PC-3 (cell line): ENCODE results near the gene ITCH. TPM values are rescaled to one million over a fixed set of nuclear protein-coding genes. Genes with fewer than 3 reads are reported as not detected.

Source experiments
- ATAC-seq: fragments of 200-7000 bp; cut with Tn5 transposase; 2 replicates; pipeline ENCODE4 v1.9.1; 2020; ENCODE audit warnings: mild to moderate bottlenecking, moderate library complexity
- BruUV-seq: library from RNA; stranded (reverse); fragments of 400-500 nt; replicated peaks from 2 replicates; lab custom pipeline; 2021; lab: Mats Ljungman, UMichigan
- CTCF ChIA-PET: fragments of 300-600 bp; sonication (Branson Sonifier 250); formaldehyde crosslinking; loops from one replicate; lab custom pipeline; 2022; ENCODE audit warnings: antibody characterized with exemption; lab: Charles Lee
- POLR2A ChIA-PET: fragments of 300-600 bp; sonication (Branson Sonifier 250); formaldehyde crosslinking; loops from one replicate; lab custom pipeline; 2022; ENCODE audit warnings: antibody characterized with exemption; ENCODE audit not compliant: unreplicated experiment; lab: Charles Lee
- DNase-seq: peaks from one replicate; pipeline ENCODE4 v3.0.0-alpha.2; 2015
- H2AFZ ChIP-seq: fragments of 300-600 bp; sonication (generic); 2 replicates; pipeline ENCODE4 v1.6.0; 2016; ENCODE audit warnings: antibody characterized with exemption, low read length
- H3F3A ChIP-seq: fragments of 300-600 bp; sonication (generic); one replicate; pipeline ENCODE4 v1.6.0; 2017; ENCODE audit warnings: antibody characterized with exemption, low read length, control low read depth, mild to moderate bottlenecking; ENCODE audit not compliant: unreplicated experiment
- H3K27ac ChIP-seq: fragments of 300-600 bp; sonication (generic); 2 replicates; pipeline ENCODE4 v1.5.1; 2016; ENCODE audit warnings: mild to moderate bottlenecking, low read length
- H3K27me3 ChIP-seq: fragments of 300-600 bp; sonication (generic); 2 replicates; pipeline ENCODE4 v1.6.1; 2016; ENCODE audit warnings: low read length, mixed read lengths
- H3K36me3 ChIP-seq: fragments of 300-600 bp; sonication (generic); 2 replicates; pipeline ENCODE4 v1.6.1; 2016; ENCODE audit warnings: low read depth, mixed run types, low read length, mixed read lengths
- H3K4me1 ChIP-seq: fragments of 300-600 bp; sonication (generic); 2 replicates; pipeline ENCODE4 v1.5.1; 2016; ENCODE audit warnings: low read length; ENCODE audit not compliant: insufficient read depth
- H3K4me2 ChIP-seq: fragments of 300-600 bp; sonication (generic); 2 replicates; pipeline ENCODE4 v1.6.0; 2016; ENCODE audit warnings: low read length
- H3K4me3 ChIP-seq: fragments of 300-600 bp; sonication (generic); 2 replicates; pipeline ENCODE4 v1.5.1; 2016; ENCODE audit warnings: mild to moderate bottlenecking, low read length, mixed read lengths
- H3K79me2 ChIP-seq: fragments of 300-600 bp; sonication (generic); 2 replicates; pipeline ENCODE4 v1.6.1; 2017; ENCODE audit warnings: low read length, mixed read lengths
- H3K9ac ChIP-seq: fragments of 300-600 bp; sonication (generic); 2 replicates; pipeline ENCODE4 v1.6.0; 2016; ENCODE audit warnings: mild to moderate bottlenecking, low read length
- H3K9me2 ChIP-seq: fragments of 300-600 bp; sonication (generic); replicated peaks from 2 replicates; pipeline ENCODE4 v1.6.1; 2016; ENCODE audit warnings: mixed run types, low read length, mixed read lengths
- H3K9me3 ChIP-seq: fragments of 300-600 bp; sonication (generic); 2 replicates; pipeline ENCODE4 v1.6.1; 2016; ENCODE audit warnings: low read length, mixed read lengths
- H4K20me1 ChIP-seq: fragments of 300-600 bp; sonication (generic); 2 replicates; pipeline ENCODE4 v1.6.1; 2016; ENCODE audit warnings: low read length, mixed read lengths
- CTCF ChIP-seq: fragments of 300-600 bp; sonication (generic); conservative IDR thresholded peaks from 2 replicates; pipeline ENCODE4 v1.5.1; 2017; ENCODE audit warnings: antibody characterized with exemption, low read depth, mild to moderate bottlenecking, low read length
- EZH2 ChIP-seq: fragments of 300-600 bp; sonication (generic); IDR thresholded peaks from one replicate; pipeline ENCODE4 v1.6.1; 2017; ENCODE audit warnings: antibody characterized with exemption, mild to moderate bottlenecking, low read length; ENCODE audit not compliant: unreplicated experiment
- EZH2phosphoT487 ChIP-seq: fragments of 300-600 bp; sonication (generic); IDR thresholded peaks from 2 replicates; pipeline ENCODE4 v1.6.1; 2018; ENCODE audit warnings: mild to moderate bottlenecking, antibody characterized with exemption, low read length, borderline replicate concordance
- intact Hi-C: fragments of 100-400 bp; cut with micrococcal nuclease; formaldehyde crosslinking; loops from 2 replicates; pipeline ENCODE4 v1.9.0; 2023
- total RNA-seq: library from RNA; depleted of rRNA; stranded (reverse); fragments of >200 nt; gene quantifications from 2 replicates; pipeline ENCODE4 v1.2.3, GENCODE V29; 2014

The ITCH gene
- total RNA-seq, 1 experiment from 2014 or later: 54.8 TPM

DNA sequence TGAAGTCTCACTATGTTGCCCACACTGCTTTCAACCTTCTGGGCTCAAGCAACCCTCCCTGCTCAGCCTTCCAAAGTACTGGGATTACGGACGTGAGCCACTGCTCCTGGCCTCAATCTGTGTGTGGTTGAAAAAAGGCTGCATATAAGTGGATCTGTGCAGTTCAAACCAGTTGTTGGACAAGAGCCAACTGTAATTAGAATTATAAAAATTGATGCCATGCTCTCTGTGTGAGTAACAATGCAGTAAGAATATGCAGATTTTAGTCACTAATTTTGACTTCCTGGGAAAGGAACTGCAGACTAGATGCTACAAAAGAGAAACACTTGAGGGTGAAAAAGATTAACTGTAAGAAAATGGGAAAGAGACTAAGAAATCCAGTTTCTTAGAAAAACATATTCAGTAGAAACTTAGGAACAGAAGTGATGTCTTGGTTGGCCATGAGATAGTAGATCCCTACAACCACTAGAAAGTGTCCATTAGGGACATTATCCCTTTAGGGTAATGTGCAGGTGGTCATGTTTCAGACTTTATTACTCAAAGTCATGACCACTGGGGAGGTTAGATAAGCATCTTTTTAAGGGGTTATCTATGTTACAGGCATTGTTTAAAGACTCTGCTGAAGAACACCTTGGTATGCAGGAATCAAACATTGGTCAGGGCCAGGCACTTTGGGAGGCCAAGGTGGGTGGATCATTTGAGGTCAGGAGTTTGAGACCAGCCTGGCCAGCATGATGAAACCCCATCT, 26.3 kb downstream of the ITCH start:
- DNase-seq: peak; percentile 21

DNA sequence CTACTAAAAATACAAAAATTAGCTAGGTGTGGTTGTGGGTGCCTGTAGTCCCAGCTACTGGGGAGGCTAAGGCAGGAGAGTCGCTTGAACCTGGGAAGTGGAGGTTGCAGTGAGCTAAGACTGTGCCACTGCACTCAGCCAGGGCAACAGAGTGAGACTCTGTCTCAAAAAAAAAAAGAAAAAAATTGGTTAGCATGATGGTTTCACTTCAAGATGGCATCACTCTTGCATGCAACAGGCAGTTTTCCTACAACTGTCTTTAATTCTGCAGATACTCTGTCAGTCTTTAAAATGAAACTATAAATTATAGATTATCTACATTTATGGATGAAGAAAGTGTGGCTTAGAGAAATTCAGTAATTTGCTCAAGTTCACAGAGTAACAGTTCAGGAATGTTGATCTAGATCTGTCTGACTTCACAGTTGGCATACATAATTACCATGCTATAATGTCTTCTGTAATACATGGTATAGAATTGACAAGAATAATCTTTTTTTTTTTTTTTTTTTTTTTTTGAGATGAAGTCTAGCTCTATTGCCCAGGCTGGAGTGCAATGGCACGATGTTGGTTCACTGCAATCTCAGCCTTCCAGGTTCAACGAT, 27.0 kb downstream of the ITCH start:
- CTCF ChIA-PET: interaction anchor here (0.6 to 0.7 kb wide), 2 partner anchors 54 to 77 kb away, joined by 3 read pairs; no protein-coding TSS in a partner anchor

More for the DNA sequence above, 26.3 kb downstream of the ITCH start:
- Histone ChIP-seq H3K36me3 (peaks cover 22% of the 10 kb centered on the region), H3K27ac (peak overlapping the region; percentile 76), H3K9ac (no peak overlapping the region), H3K9me3 (no peaks in the 10 kb centered on the region), H4K20me1 (peaks cover 13% of the 10 kb centered on the region; the same call in 1 of the 2 replicates), H3K27me3 (no peaks in the 10 kb centered on the region), H2AFZ (no peak overlapping the region), H3K4me1 (peaks cover 44% of the 10 kb centered on the region), H3K4me3 (no peak overlapping the region), H3F3A (peaks cover 11% of the 10 kb centered on the region), H3K9me2 (no peaks in the 10 kb centered on the region), H3K79me2 (peaks cover 89% of the 10 kb centered on the region), H3K4me2 (no peak overlapping the region)
- no peak for ATAC-seq
- no peak for TF ChIP-seq EZH2
- TF ChIP-seq CTCF: no peak
- TF ChIP-seq EZH2phosphoT487: no peak
- intact Hi-C loops: no loop called here
- ChIA-PET POLR2A (no interaction called here), CTCF (no interaction called here)
- BruUV-seq: no TSS peak

More for the DNA sequence above, 27.0 kb downstream of the ITCH start:
- Histone ChIP-seq H3K9me3 (no peaks in the 10 kb centered on the region), H3K27ac (peak overlapping the region; percentile 76), H2AFZ (no peak overlapping the region), H3F3A (peaks cover 11% of the 10 kb centered on the region), H4K20me1 (peaks cover 13% of the 10 kb centered on the region; the same call in 1 of the 2 replicates), H3K27me3 (no peaks in the 10 kb centered on the region), H3K4me1 (peaks cover 44% of the 10 kb centered on the region), H3K4me2 (0 out of 2 replicates have a peak overlapping the region, but pooled peaks have one; percentile 14), H3K36me3 (peaks cover 23% of the 10 kb centered on the region), H3K9me2 (no peaks in the 10 kb centered on the region), H3K4me3 (no peak overlapping the region), H3K79me2 (peaks cover 87% of the 10 kb centered on the region), H3K9ac (no peak overlapping the region)
- BruUV-seq: no TSS peak
- POLR2A ChIA-PET: interaction anchor here (0.6 kb wide), 1 partner anchor 11 kb away, joined by 3 read pairs; no protein-coding TSS in a partner anchor
- no peak; the same call in 1 of the 2 replicates for ATAC-seq
- intact Hi-C loops: loop anchor here (2.0 kb wide), 1 partner anchor 75 kb away; no protein-coding TSS in a partner anchor
- peak; percentile 22 for DNase-seq
- TF ChIP-seq CTCF (no peak), EZH2phosphoT487 (no peak), EZH2 (no peak)
